HAP-1 (cell line): ENCODE results near the gene GAREM2.

Experiments used
- DNase-seq, 2 experiments: peaks; one replicate each; pipeline ENCODE4 v3.0.0-alpha.2; 2016 to 2020; ENCODE audit warnings: low spot score in 2 of 2
- H3K27me3 ChIP-seq: fragments of 250-450 bp; sonication (Bioruptor Pico); 2 replicates; pipeline ENCODE4 v1.5.1; 2020; ENCODE audit warnings: low read depth, mild to moderate bottlenecking, moderate library complexity
- H3K36me3 ChIP-seq: fragments of 250-450 bp; sonication (Bioruptor Pico); replicated peaks from 2 replicates; pipeline ENCODE4 v1.5.1; 2020; ENCODE audit warnings: mild to moderate bottlenecking
- H3K4me1 ChIP-seq: fragments of 250-450 bp; sonication (Bioruptor Pico); 2 replicates; pipeline ENCODE4 v1.5.1; 2020; ENCODE audit warnings: mild to moderate bottlenecking
- H3K4me3 ChIP-seq: fragments of 250-450 bp; sonication (Bioruptor Pico); 2 replicates; pipeline ENCODE4 v1.5.1; 2020; ENCODE audit warnings: mild to moderate bottlenecking, moderate library complexity
- H3K9me3 ChIP-seq: fragments of 250-450 bp; sonication (Bioruptor Pico); 2 replicates; pipeline ENCODE4 v1.5.1; 2020; ENCODE audit warnings: mild to moderate bottlenecking, moderate library complexity
- in situ Hi-C: fragments of 300-500 bp; cut with MboI; formaldehyde crosslinking; loops from 3 replicates; pipeline ENCODE4 v1.14.3; 2020; ENCODE audit warnings: low sequenced_read_pairs, inconsistent platforms, mixed read lengths

The GAREM2 gene

DNA sequence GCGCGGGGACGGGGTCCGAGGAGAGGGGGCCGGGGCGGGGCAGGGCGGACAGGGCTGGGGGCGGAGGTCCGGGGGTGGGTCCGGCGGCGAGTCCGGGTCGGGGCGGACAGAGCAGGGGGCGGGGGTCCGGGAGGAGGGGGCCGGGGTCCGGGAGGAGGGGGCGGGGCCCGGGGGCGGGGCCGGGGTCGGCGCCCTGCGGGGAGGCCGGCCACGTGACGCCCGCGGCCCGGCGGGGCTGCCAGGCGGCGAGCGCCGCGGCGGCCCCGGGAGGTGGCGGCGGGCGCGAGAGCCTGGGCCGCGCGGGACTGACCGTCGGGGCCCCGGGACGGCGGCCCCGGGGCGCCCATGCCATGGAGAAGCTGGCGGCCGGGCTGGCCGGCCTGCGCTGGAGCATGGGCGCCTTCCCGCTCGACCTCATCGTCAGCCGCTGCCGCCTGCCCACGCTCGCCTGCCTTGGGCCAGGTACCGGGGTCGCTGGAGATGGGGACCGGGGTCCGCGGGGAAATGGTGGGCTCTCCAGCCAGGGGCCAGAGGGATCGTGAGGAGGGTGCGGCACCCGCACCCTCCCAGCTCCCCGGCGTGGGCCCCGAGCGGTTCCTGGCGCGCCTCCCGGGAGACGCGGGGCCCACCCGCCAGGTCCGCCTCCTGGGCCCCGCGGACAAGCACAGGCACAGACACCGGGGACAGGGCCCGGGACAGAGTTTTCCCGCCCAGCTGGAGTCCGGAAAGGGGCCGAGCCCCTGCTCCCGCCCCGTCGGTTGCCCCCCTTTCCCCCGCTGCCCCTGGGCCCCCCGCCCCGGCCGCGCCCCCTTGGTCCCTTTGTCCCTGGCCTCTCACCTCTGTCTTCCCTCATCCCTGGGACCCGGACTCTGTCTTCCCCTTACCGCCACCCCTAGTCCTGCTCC, at the start of gene GAREM2:
Gene GAREM2 (plus strand): TSS at position 218 of the 905 bp plus-strand sequence. CDS start 133 bp downstream, at position 351.
- no peaks in the 10 kb centered on the region for H3K27me3 ChIP-seq

DNA sequence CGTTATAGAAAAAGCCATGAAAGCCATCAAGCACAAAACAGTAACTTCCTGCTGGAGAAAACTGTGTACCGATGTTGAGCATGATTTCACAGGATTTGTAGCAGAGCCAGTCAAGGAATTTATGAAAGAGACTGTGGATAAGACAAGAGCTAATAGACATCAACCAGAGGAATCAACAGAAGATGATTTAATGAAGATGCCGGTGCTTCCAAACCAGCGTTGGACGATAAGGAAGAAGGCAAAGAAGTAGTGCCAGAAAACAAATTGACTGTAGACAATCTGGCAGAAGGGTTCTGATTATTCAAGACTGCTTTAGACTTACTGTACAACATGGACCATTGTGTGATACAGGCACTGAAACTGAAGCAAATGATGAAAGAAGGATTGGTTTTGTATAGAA, 49.5 kb upstream of the GAREM2 start:
- in situ Hi-C loops = no loop called here

More for the DNA sequence above, at the start of gene GAREM2:
- no peaks in the 10 kb centered on the region for H3K9me3 ChIP-seq
- in situ Hi-C loops = no loop called here
- peak; percentile 28 to 67 for DNase-seq
- H3K36me3 ChIP-seq = peaks cover 6% of the 10 kb centered on the region
- H3K4me3 ChIP-seq = peak within 1 kb of the TSS; percentile 60
- H3K4me1 ChIP-seq = no peaks in the 10 kb centered on the region; the same call in 1 of the 2 replicates

DNA sequence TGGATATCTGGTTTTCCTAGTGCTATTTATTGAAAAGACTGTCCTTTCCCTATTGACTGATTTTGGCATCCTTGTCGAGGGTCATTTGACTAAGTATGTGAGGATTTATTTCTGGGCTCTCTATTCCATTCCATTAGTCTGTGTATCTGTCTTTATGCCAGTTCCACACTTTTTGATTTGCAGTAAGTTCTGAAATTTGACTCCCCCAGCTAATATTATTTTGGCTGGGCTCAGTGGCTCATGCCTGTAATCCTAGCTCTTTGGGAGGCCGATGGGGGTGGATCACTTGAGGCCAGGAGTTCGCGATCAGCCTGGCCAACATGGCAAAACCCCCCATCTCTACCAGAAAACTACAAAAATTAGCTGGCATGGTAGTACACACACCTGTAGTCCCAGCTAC, 46.8 kb upstream of the GAREM2 start:
- H3K4me3 ChIP-seq = no peak overlapping the region
- no peaks in the 10 kb centered on the region; the same call in 1 of the 2 replicates for H3K4me1 ChIP-seq
- peaks cover 19% of the 10 kb centered on the region for H3K36me3 ChIP-seq
- no peaks in the 10 kb centered on the region for H3K27me3 ChIP-seq
- no peaks in the 10 kb centered on the region for H3K9me3 ChIP-seq
- in situ Hi-C loops = no loop called here
- no peak for DNase-seq

More for the DNA sequence above, 49.5 kb upstream of the GAREM2 start:
- H3K4me1 ChIP-seq = no peaks in the 10 kb centered on the region; the same call in 1 of the 2 replicates
- H3K27me3 ChIP-seq = no peaks in the 10 kb centered on the region
- H3K36me3 ChIP-seq = peaks cover 17% of the 10 kb centered on the region
- H3K4me3 ChIP-seq = no peak overlapping the region
- H3K9me3 ChIP-seq = no peaks in the 10 kb centered on the region
- no peak for DNase-seq

DNA sequence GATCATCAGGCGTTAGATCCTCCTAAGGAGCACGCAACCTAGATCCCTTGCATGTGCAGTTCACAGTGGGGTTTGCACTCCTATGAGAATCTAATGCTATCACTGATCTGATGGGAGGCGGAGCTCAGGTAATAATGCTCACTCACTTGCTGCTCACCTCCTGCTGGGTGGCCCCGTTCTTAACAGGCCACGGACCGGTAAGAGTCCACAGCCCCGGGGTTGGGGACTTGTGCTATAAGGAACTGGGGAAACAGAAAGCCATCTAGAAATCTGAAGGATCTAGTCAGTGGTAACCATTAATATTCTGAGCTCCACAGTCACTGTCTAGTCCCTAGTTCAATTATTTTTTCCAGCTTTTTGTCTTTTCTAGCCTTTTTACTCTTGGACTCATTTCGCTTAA, 44.7 kb upstream of the GAREM2 start:
- Histone ChIP-seq H3K36me3 (peaks cover 19% of the 10 kb centered on the region), H3K9me3 (no peaks in the 10 kb centered on the region)
- in situ Hi-C loops = no loop called here

DNA sequence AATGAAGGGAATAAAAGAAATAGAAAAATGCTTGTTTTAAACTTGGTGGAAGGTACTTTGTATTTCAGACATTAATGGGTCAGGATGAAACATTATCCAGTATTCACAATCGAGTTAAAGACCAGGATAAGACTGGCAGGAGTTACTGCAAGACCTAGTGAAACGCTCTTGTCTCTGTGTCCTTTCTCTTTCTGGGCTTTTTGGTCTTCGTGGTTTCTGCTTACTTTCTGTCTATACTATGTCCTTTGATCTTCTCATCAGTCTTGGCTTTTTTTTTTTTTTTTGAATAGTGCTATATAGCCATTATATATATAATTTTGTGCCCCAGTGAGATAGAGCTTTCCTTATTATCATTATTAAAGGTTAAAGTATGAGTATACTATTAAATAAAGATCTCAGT, 42.1 kb upstream of the GAREM2 start:
- in situ Hi-C loops = no loop called here
- DNase-seq = no peak
- H3K36me3 ChIP-seq = peaks cover 27% of the 10 kb centered on the region

More for the DNA sequence above, 44.7 kb upstream of the GAREM2 start:
- H3K4me3 ChIP-seq = no peak overlapping the region
- no peak for DNase-seq
- no peaks in the 10 kb centered on the region for H3K27me3 ChIP-seq
- no peaks in the 10 kb centered on the region; the same call in 1 of the 2 replicates for H3K4me1 ChIP-seq

DNA sequence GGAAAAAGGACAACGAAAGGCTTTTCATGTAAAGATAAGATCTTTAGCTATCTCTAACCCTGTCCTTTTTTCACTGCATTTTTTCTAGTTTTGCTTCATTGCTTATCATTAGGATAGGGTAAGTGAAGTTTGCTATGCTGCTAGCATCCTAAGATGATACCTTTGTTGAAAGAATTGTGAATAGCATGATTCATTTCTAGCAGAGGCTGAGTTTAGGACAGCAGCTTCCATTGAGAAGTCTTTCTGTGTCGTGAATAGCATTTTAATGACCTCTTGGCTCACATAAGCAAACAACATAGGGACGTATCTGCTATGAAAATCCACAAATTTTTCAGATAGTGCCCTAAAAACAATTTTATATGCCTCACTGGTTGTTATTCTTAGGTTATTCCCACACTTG, 36.4 kb upstream of the GAREM2 start:
- Histone ChIP-seq H3K9me3 (no peaks in the 10 kb centered on the region), H3K4me1 (peaks cover 17% of the 10 kb centered on the region), H3K36me3 (peaks cover 8% of the 10 kb centered on the region), H3K27me3 (no peaks in the 10 kb centered on the region), H3K4me3 (no peak overlapping the region)
- in situ Hi-C loops = no loop called here
- no peak for DNase-seq

More for the DNA sequence above, 42.1 kb upstream of the GAREM2 start:
- no peaks in the 10 kb centered on the region for H3K9me3 ChIP-seq
- H3K4me1 ChIP-seq = peaks cover 7% of the 10 kb centered on the region
- no peaks in the 10 kb centered on the region for H3K27me3 ChIP-seq
- H3K4me3 ChIP-seq = no peak overlapping the region

DNA sequence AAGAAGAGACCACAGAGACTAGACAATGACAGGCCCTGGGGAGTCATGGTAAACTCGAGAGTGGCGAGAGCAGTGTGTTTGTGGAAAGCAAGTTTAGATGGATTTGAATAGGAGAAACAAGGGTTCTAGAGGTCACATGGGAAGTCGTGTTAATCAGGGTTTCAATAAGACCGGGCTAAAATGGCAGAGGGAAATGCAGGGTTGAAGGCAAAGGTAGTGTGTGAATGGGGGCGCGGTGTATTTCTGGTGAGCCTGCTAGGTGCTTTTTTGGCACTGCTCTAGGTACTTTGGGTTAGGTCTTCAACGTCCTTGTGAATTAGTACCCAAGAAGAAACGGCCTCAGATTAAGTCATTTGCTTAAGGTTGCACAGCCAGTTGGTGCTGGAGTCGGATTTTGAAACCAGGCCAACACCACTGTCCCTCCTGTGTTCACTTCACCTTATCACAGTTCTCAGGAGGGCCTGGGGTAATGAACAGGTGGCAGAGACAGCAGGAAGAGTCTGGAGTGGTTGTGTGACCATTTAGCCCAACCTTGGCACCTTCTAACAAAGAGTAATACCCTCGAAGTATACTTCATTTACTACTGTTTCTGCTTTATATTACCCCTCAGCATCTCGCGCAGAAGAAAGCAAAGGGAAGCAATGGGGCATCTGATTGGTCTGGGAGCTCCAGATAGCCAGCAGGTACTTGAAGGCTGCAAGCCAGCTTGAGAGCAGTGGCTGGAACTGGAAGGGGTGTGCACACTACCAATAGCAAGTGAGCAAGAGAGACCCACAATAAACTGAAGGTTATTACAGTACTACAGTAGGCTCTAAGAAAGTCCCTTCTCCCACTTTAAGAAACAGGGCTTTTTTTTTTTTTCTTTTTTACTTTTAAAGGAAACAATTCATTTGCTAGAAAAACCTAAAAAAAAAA, 33.4 kb upstream of the GAREM2 start:
- no peaks in the 10 kb centered on the region for H3K9me3 ChIP-seq
- no peak for DNase-seq
- in situ Hi-C loops = loop anchor here (10.0 kb wide), 1 partner anchor 285 kb away; no protein-coding TSS in a partner anchor
- H3K4me3 ChIP-seq = no peak overlapping the region
- H3K27me3 ChIP-seq = no peaks in the 10 kb centered on the region
- H3K36me3 ChIP-seq = peaks cover 8% of the 10 kb centered on the region
- peaks cover 19% of the 10 kb centered on the region for H3K4me1 ChIP-seq

DNA sequence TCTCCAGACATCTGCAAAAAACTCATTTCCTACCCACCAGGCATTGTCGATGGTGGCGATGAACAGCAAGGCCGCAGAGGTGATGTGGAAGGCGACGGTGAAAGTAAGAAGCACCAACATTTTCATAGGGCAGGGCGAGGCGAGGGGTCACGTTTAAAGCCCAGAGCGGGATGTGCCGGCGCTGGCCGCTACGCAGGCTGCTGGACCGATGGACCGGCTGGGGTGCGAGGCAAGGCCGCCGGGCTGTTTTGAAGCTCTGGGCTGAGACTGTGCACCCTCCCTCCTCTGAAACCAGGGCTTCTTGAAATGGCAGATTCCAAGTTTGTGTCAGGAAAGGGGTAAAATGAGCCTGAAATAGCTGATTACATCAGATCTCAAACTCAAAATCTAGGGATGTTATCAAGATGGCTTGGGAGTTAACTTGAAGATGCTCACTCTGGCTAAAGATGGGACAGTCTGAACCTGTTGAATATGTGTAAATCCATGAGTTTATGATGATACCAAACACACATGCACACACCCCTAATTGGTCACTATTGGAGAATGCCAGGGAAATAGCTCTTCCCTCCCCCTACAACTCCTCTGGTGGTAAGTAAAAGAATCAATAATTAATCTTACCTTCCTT, 31.6 kb upstream of the GAREM2 start:
- H3K36me3 ChIP-seq = no peaks in the 10 kb centered on the region; the same call in 1 of the 2 replicates

DNA sequence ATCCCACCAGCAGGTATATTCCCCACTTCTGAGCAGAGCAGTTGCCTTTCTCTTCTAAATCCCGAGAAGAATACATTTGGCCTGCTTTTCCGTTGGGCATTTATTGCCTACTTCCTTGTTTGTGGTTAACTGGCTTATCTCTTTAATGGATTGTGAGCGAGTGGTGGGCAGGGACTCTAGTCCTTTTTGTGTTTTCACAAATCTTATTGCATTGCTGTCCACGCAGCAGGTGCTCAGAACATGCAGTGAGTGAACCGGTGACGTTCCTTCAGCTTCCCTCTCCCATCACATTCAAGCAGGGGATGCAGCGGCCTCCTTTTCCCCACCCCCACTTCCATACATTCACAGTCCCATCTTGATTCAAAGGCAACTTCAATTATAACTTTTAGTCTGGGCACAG, 28.9 kb upstream of the GAREM2 start:
- in situ Hi-C loops = loop anchor here (10.0 kb wide), 1 partner anchor 289 kb away; no protein-coding TSS in a partner anchor
- no peaks in the 10 kb centered on the region for H3K36me3 ChIP-seq

More for the DNA sequence above, 31.6 kb upstream of the GAREM2 start:
- in situ Hi-C loops = loop anchor here (10.0 kb wide), 1 partner anchor 286 kb away; no protein-coding TSS in a partner anchor
- DNase-seq = no peak
- Histone ChIP-seq H3K4me3 (no peak overlapping the region), H3K9me3 (no peaks in the 10 kb centered on the region), H3K27me3 (no peaks in the 10 kb centered on the region), H3K4me1 (peaks cover 8% of the 10 kb centered on the region)

DNA sequence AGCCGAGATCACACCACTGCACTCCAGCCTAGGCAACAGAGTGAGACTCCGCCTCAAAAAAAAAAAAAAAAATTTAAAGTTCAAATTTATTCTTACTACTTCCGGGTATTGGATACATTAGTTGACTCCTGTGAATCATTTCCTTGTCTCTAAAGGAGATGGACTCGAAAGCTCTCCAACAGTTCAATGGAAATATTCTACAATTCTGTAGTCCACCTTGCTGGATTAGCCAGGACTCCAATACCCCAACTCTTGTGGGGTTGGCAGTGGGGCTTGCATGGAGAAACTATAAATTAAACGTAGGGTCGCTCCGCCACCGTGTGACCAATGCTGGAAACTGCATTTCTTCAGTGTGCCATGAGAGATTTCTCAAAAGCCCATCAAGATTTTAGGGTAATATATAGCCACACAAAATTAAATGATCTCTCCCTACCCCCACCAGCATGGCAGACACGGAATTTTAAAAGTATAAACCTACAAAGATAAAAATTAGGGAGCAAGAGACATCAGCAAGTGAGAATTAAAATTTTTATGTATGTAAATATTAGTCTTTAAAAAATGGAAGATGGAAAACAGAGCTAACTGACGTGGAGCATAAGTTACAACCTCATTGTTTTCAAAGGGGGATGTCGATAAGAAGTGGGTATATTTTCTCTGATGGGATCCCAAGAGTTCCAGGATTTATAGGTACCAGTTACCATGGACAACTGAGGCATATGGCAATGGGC, 27.8 kb upstream of the GAREM2 start:
- Histone ChIP-seq H3K4me1 (peaks cover 3% of the 10 kb centered on the region; the same call in 1 of the 2 replicates), H3K9me3 (no peaks in the 10 kb centered on the region), H3K4me3 (no peak overlapping the region), H3K27me3 (peaks cover 2% of the 10 kb centered on the region; the same call in 1 of the 2 replicates), H3K36me3 (no peaks in the 10 kb centered on the region)
- in situ Hi-C loops = loop anchor here (5.0 to 10.0 kb wide), 3 partner anchors 153 to 290 kb away; no protein-coding TSS in a partner anchor
- peak; percentile 68 to 82 for DNase-seq

More for the DNA sequence above, 28.9 kb upstream of the GAREM2 start:
- Histone ChIP-seq H3K4me1 (peaks cover 3% of the 10 kb centered on the region; the same call in 1 of the 2 replicates), H3K9me3 (no peaks in the 10 kb centered on the region), H3K4me3 (no peak overlapping the region), H3K27me3 (no peaks in the 10 kb centered on the region)
- DNase-seq = no peak

DNA sequence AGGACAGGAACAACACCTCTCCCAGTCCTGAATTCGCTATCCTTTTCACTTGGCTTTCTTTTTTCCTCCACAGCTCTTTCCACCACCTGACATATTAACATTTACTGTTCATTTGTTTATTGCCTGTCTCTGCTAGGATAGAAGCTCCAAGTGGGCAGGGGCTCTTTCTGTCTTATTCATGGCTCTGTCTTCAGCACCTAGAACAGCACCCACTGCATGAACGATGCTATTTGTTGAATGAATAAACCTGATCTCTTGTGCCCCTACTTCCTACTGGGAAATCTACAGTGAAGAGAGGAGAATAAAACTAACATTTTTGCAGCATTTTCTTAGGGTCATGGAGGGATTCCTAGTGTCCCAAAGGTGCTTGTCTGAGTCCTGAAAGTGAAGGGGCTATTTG, 24.4 kb upstream of the GAREM2 start:
- Histone ChIP-seq H3K4me3 (no peak overlapping the region), H3K4me1 (no peaks in the 10 kb centered on the region), H3K9me3 (no peaks in the 10 kb centered on the region), H3K27me3 (peaks cover 2% of the 10 kb centered on the region; the same call in 1 of the 2 replicates), H3K36me3 (no peaks in the 10 kb centered on the region)
- no peak for DNase-seq
- in situ Hi-C loops = loop anchor here (5.0 to 10.0 kb wide), 3 partner anchors 156 to 294 kb away; no protein-coding TSS in a partner anchor

DNA sequence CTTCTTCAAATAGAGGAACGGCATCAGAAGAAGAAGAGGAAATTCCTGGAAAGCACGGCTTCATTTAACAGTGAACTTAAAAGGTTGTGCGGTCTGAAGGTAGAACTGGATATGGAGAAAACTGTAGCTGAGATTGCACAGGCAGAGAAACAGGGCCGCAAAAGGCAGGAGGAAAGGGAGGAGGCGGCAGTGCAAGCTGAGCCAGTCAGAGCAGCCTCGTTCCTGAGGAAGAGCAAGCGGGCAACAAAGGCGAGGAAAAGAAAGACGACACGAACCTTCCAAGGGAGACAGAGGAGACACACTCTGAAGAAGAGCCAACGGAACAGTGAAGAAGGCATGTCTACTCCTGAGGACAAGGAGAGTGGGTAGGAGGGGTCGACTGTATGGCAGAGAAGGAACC, 22.6 kb upstream of the GAREM2 start:
- Histone ChIP-seq H3K36me3 (no peaks in the 10 kb centered on the region), H3K4me3 (no peak overlapping the region), H3K27me3 (peaks cover 2% of the 10 kb centered on the region; the same call in 1 of the 2 replicates), H3K9me3 (peaks cover 4% of the 10 kb centered on the region), H3K4me1 (no peaks in the 10 kb centered on the region)
- in situ Hi-C loops = no loop called here
- no peak for DNase-seq
